ENCODE results near the gene SLC38A9.

The SLC38A9 gene

DNA sequence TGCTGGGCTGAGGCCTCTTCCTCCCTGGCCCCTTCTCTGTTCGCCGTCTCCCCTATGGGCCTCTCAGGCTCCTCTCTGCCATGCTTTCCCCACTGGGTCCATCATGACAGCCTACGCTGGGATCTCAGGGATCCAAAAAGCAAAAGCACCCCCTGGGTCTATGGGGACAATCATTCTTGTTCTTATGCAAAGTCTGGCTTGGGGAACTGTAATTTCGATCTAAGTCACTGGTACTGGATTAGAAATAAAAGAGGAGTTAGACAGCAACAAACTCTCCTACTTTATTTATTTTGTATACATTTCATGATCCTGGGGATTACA lies 86.6 kb downstream of the SLC38A9 start:
- H3K27me3 ChIP-seq (replicated peaks; ENCODE audit: insufficient read depth, low read length) = no peaks in the 10 kb centered on the region
- no peak overlapping the region for H3K9ac ChIP-seq (ENCODE audit: low read length)
- no peak overlapping the region for H2AFZ ChIP-seq (ENCODE audit: low read length)
- DNase-seq = no peak
- H3K27ac ChIP-seq (ENCODE audit: low read length) = no peak overlapping the region
- no peaks in the 10 kb centered on the region for H3K4me1 ChIP-seq (ENCODE audit: low read length)
- no peaks in the 10 kb centered on the region for H4K20me1 ChIP-seq (ENCODE audit: insufficient read depth, low read length)
- H3K9me3 ChIP-seq (replicated peaks; ENCODE audit: insufficient read depth, low read length) = no peaks in the 10 kb centered on the region
- H3F3A ChIP-seq (ENCODE audit: insufficient read depth, low read length) = no peaks in the 10 kb centered on the region
- TF ChIP-seq EZH2phosphoT487 (IDR thresholded peaks at IDR 0.05; ENCODE audit: low read length) (no peak), CTCF (IDR thresholded peaks at IDR 0.05; ENCODE audit: low read length) (no peak), EZH2 (optimal IDR thresholded peaks at IDR 0.05; ENCODE audit: low read depth, low read length) (no peak)
- H3K9me2 ChIP-seq (replicated peaks; ENCODE audit: insufficient read depth, low read length) = no peaks in the 10 kb centered on the region
- no peaks in the 10 kb centered on the region for H3K36me3 ChIP-seq (replicated peaks; ENCODE audit: insufficient read depth, low read length)
- H3K4me3 ChIP-seq (ENCODE audit: low read length) = no peak overlapping the region
- no peak overlapping the region for H3K4me2 ChIP-seq (ENCODE audit: low read depth, low read length)
- no peaks in the 10 kb centered on the region for H3K79me2 ChIP-seq (ENCODE audit: low read length)

DNA sequence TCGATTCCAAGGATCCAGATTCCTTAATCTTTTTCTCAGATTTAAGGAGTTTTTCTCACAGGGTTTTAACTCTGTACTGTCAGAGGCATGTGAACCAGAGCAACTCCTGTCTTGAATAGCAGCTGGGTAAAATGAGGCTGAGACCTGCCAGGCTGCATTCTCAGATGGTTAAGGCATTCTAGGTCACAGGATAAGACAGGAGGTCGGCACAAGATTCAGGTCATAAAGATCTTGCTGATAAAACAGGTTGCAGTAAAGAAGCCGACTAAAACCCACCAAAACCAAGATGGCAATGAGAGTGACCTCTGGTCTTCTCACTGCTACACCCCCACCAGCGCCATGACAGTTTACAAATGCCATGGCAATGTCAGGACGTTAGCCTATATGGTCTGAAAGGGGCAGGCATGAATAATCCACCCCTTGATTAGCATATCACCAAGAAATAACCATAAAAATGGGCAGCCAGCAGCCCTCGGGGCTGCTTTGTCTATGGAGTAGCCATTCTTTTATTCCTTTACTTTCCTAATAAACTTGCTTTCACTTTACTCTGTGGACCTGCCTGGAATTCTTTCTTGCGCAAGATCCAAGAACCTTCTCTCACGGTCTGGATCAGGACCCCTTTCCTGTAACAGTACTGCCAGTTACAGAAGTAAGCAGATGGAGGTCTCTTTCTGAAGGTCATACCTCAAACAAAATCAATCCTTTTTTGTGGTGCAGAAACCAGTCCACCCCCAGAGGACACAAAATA lies 87.1 kb downstream of the SLC38A9 start:
- Histone ChIP-seq H3F3A (ENCODE audit: insufficient read depth, low read length) (no peaks in the 10 kb centered on the region), H3K4me1 (ENCODE audit: low read length) (no peaks in the 10 kb centered on the region), H3K4me3 (ENCODE audit: low read length) (no peak overlapping the region), H2AFZ (ENCODE audit: low read length) (no peak overlapping the region), H3K79me2 (ENCODE audit: low read length) (no peaks in the 10 kb centered on the region), H3K9me2 (replicated peaks; ENCODE audit: insufficient read depth, low read length) (no peaks in the 10 kb centered on the region), H3K27me3 (replicated peaks; ENCODE audit: insufficient read depth, low read length) (no peaks in the 10 kb centered on the region), H3K9me3 (replicated peaks; ENCODE audit: insufficient read depth, low read length) (no peaks in the 10 kb centered on the region), H3K9ac (ENCODE audit: low read length) (no peak overlapping the region), H3K27ac (ENCODE audit: low read length) (no peak overlapping the region), H3K36me3 (replicated peaks; ENCODE audit: insufficient read depth, low read length) (no peaks in the 10 kb centered on the region), H4K20me1 (ENCODE audit: insufficient read depth, low read length) (no peaks in the 10 kb centered on the region), H3K4me2 (ENCODE audit: low read depth, low read length) (no peak overlapping the region)
- DNase-seq = no peak
- TF ChIP-seq CTCF (IDR thresholded peaks at IDR 0.05; ENCODE audit: low read length) (no peak), EZH2phosphoT487 (IDR thresholded peaks at IDR 0.05; ENCODE audit: low read length) (no peak), EZH2 (optimal IDR thresholded peaks at IDR 0.05; ENCODE audit: low read depth, low read length) (no peak)

- Histone ChIP-seq H3K9ac (ENCODE audit: low read length) (no peak overlapping the region), H3K4me3 (ENCODE audit: low read length) (no peak overlapping the region), H3F3A (ENCODE audit: insufficient read depth, low read length) (no peaks in the 10 kb centered on the region), H3K79me2 (ENCODE audit: low read length) (no peaks in the 10 kb centered on the region), H4K20me1 (ENCODE audit: insufficient read depth, low read length) (no peaks in the 10 kb centered on the region), H3K4me2 (ENCODE audit: low read depth, low read length) (no peak overlapping the region), H3K9me3 (replicated peaks; ENCODE audit: insufficient read depth, low read length) (no peaks in the 10 kb centered on the region), H3K36me3 (replicated peaks; ENCODE audit: insufficient read depth, low read length) (no peaks in the 10 kb centered on the region), H3K27ac (ENCODE audit: low read length) (no peak overlapping the region), H2AFZ (ENCODE audit: low read length) (no peak overlapping the region), H3K27me3 (replicated peaks; ENCODE audit: insufficient read depth, low read length) (no peaks in the 10 kb centered on the region), H3K9me2 (replicated peaks; ENCODE audit: insufficient read depth, low read length) (no peaks in the 10 kb centered on the region), H3K4me1 (ENCODE audit: low read length) (no peaks in the 10 kb centered on the region)
- no peak for DNase-seq
- no peak for TF ChIP-seq CTCF (IDR thresholded peaks at IDR 0.05; ENCODE audit: low read length)
- no peak for TF ChIP-seq EZH2 (optimal IDR thresholded peaks at IDR 0.05; ENCODE audit: low read depth, low read length)
- no peak for TF ChIP-seq EZH2phosphoT487 (IDR thresholded peaks at IDR 0.05; ENCODE audit: low read length)
These were observed 88.3 kb downstream of the SLC38A9 start for GRCh38 chr5:55623789-55624188.
